Glutamatergic neuron (in vitro differentiated cells): ENCODE measurements around the gene MRPS18A. TPM values are rescaled to one million over a fixed set of nuclear protein-coding genes. Genes with fewer than 3 reads are reported as not detected.

Experiments used
- DNase-seq: peaks from one replicate; pipeline ENCODE4 v3.0.0; 2022
- H3K27ac Mint-ChIP-seq: one replicate; pipeline ENCODE4 v1.8.0; 2020; ENCODE audit warnings: mild to moderate bottlenecking, mixed read lengths, inconsistent platforms; ENCODE audit not compliant: unreplicated experiment
- H3K27me3 Mint-ChIP-seq: one replicate; pipeline ENCODE4 v1.8.0; 2020; ENCODE audit warnings: mild to moderate bottlenecking, moderate library complexity, mixed read lengths, inconsistent platforms; ENCODE audit not compliant: unreplicated experiment
- H3K36me3 Mint-ChIP-seq: one replicate; pipeline ENCODE4 v1.8.0; 2020; ENCODE audit warnings: mild to moderate bottlenecking, mixed read lengths, inconsistent platforms; ENCODE audit not compliant: unreplicated experiment
- H3K4me1 Mint-ChIP-seq: one replicate; pipeline ENCODE4 v1.8.0; 2020; ENCODE audit warnings: mild to moderate bottlenecking, low read depth, mixed read lengths, inconsistent platforms; ENCODE audit not compliant: unreplicated experiment
- H3K4me3 Mint-ChIP-seq: one replicate; pipeline ENCODE4 v1.8.0; 2020; ENCODE audit warnings: mild to moderate bottlenecking, mixed read lengths, inconsistent platforms; ENCODE audit not compliant: unreplicated experiment
- H3K9me3 Mint-ChIP-seq: one replicate; pipeline ENCODE4 v1.8.0; 2020; ENCODE audit warnings: mild to moderate bottlenecking, moderate library complexity, mixed read lengths, inconsistent platforms; ENCODE audit not compliant: unreplicated experiment
- total RNA-seq: library from RNA; stranded (reverse); fragmentation: NEBNext Ultra II Directional; extraction: Animal tissue kit (Norgen Biotek cat#: 25700); gene quantifications from one replicate; pipeline ENCODE4 v1.2.1, GENCODE V29; 2021; ENCODE audit not compliant: unreplicated experiment
- TF ChIP-seq, protein P1 (sequence below): fragments of 200-600 bp; sonication (generic); IDR thresholded peaks from one replicate; pipeline ENCODE4 v1.5.0; 2021; ENCODE audit not compliant: partially characterized antibody, unreplicated experiment

Gene MRPS18A
- total RNA-seq, 1 donor from 2014 or later = 27.7 TPM

DNA sequence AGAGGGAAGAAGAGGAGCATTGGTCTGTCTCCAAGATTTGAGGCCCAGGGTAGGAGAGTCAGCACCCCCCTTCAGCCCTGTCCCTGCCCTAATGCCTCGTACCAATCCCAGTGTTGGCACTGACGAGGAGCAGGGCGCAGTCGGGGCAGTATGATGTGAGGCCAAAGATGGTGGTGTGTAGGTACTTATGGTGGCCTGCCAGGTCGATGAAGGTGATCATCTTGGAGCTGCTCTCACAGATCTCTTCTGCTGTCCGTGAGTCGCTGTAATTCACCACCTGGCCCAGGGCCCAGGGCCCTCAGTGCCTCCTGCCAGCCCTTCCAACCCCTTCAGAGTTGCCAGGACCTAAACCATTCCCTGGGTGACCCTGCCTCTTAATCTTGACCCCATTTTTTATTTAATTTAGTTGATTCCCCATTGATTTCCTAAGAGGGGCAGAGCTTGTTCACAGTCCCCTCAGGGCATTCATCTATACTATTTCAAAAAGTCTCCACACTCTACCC lies 62.8 kb downstream of the MRPS18A start:
- H3K4me3 Mint-ChIP-seq = no peak overlapping the region
- TF ChIP-seq, protein P1, sequence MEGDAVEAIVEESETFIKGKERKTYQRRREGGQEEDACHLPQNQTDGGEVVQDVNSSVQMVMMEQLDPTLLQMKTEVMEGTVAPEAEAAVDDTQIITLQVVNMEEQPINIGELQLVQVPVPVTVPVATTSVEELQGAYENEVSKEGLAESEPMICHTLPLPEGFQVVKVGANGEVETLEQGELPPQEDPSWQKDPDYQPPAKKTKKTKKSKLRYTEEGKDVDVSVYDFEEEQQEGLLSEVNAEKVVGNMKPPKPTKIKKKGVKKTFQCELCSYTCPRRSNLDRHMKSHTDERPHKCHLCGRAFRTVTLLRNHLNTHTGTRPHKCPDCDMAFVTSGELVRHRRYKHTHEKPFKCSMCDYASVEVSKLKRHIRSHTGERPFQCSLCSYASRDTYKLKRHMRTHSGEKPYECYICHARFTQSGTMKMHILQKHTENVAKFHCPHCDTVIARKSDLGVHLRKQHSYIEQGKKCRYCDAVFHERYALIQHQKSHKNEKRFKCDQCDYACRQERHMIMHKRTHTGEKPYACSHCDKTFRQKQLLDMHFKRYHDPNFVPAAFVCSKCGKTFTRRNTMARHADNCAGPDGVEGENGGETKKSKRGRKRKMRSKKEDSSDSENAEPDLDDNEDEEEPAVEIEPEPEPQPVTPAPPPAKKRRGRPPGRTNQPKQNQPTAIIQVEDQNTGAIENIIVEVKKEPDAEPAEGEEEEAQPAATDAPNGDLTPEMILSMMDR = no peak
- peaks cover 4% of the 10 kb centered on the region for H3K27me3 Mint-ChIP-seq
- peaks cover 5% of the 10 kb centered on the region for H3K36me3 Mint-ChIP-seq
- H3K27ac Mint-ChIP-seq = no peak overlapping the region
- DNase-seq = no peak
- peaks cover 11% of the 10 kb centered on the region for H3K4me1 Mint-ChIP-seq
- peaks cover 7% of the 10 kb centered on the region for H3K9me3 Mint-ChIP-seq

DNA sequence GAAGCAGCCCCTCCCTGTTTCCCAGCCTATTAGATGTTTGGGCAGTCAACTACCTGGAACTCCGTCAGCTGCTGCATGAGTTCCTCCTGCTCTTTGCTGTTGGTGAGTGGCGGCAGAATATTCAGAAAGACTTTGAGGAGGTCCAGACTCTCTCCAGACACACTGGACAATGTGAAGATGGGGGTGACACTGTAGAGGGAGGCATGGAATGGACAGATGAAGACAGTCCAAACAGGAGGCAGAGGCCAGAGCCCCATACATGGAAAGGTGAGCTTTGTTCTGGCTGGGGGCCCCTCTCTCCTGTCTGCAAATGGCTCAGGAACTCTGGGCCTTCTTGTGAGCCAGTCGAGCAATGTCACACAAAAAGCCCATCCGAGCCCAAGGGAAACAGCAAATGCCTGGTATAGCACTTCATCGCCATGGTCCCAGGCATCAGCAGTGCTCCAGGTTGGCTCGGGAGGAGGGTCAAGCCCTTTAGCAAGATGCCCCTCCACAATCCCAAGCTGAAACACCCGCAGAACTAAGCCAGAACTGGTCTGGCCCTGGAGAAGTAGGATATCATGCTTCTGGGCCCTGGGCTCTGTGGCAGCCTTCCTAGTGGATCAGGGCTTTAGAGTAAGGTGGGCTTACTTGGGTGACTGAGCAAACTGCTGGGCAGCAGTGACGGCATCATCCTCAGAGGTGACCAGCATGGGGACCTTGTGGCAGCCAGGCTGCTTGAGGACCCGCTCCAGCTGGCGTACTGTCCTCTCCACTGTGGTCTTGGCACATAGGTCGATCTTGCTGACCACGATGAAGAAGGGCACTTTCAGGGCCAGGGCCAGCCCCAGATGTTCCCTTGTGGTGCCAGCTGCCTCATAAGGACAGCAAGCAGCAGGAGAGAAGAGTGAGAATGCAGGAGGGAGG lies 63.5 kb downstream of the MRPS18A start:
- Mint-ChIP-seq H3K4me1 (peaks cover 11% of the 10 kb centered on the region), H3K4me3 (no peak overlapping the region), H3K36me3 (peaks cover 5% of the 10 kb centered on the region), H3K27ac (no peak overlapping the region), H3K27me3 (peaks cover 2% of the 10 kb centered on the region), H3K9me3 (peaks cover 3% of the 10 kb centered on the region)
- TF ChIP-seq, protein P1 = no peak
- no peak for DNase-seq

DNA sequence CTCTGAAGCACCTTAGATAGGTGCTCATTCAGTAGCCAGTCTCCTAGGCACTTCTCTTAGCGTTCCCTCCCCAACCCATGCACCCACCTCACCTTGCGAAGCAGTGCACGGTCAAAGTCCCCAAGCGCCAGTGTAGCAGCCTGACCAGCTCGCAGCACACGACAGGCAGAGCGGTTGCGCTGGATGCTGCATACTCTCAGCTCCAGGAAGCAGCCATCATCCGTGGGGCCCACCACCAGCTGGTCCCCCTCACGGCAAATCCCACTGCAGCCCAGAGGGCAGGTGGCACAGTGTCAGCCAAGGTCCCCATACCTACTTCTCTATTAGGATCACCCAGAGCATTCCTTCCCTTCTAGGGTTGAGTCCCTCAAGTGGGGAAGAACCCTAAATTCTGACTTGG lies 65.0 kb downstream of the MRPS18A start:
- Mint-ChIP-seq H3K27ac (no peak overlapping the region), H3K27me3 (peaks cover 2% of the 10 kb centered on the region), H3K4me3 (no peak overlapping the region), H3K4me1 (peaks cover 6% of the 10 kb centered on the region), H3K36me3 (peaks cover 5% of the 10 kb centered on the region), H3K9me3 (peaks cover 3% of the 10 kb centered on the region)
- no peak for DNase-seq
- TF ChIP-seq, protein P1 = no peak

GRCh38 chr6:43621836-43622180 lies 65.8 kb downstream of the MRPS18A start:
- Mint-ChIP-seq H3K9me3 (peaks cover 3% of the 10 kb centered on the region), H3K4me3 (no peak overlapping the region), H3K27ac (no peak overlapping the region), H3K27me3 (peaks cover 2% of the 10 kb centered on the region), H3K4me1 (peaks cover 2% of the 10 kb centered on the region), H3K36me3 (peaks cover 5% of the 10 kb centered on the region)
- DNase-seq = no peak
- TF ChIP-seq, protein P1 = no peak

Other genes starting within 250 kb of the MRPS18A start
- 2.2 TPM for gene DLK2, start 232.2 kb downstream of the MRPS18A start, total RNA-seq
- 30.9 TPM for gene TJAP1, start 210.2 kb downstream of the MRPS18A start, total RNA-seq
- 1.2 TPM for gene LRRC73, start 177.4 kb downstream of the MRPS18A start, total RNA-seq
- 198 TPM for gene YIPF3, start 170.9 kb downstream of the MRPS18A start, total RNA-seq
- gene POLR1C, start 170.7 kb downstream of the MRPS18A start, total RNA-seq = 18.9 TPM
- gene XPO5, start 111.8 kb downstream of the MRPS18A start, total RNA-seq = 52.7 TPM
- 20.2 TPM for gene POLH, start 111.6 kb downstream of the MRPS18A start, total RNA-seq
- 114 TPM for gene GTPBP2, start 58.5 kb downstream of the MRPS18A start, total RNA-seq
- 38.8 TPM for gene MAD2L1BP, start 52.0 kb downstream of the MRPS18A start, total RNA-seq
- gene RSPH9, start 42.8 kb downstream of the MRPS18A start, total RNA-seq = 0.22 TPM
- gene VEGFA, start 82.4 kb upstream of the MRPS18A start, total RNA-seq = 21.6 TPM